B cell (primary cell): Measurements from ENCODE around the gene CAMK1D. TPM values are rescaled to one million over a fixed set of nuclear protein-coding genes. Genes with fewer than 3 reads are reported as not detected.

ENCODE experiments used
- ATAC-seq: fragments of 200-7000 bp; cut with Tn5 transposase; one replicate; pipeline ENCODE4 v1.10.0; 2021; ENCODE audit warnings: low read depth, mild to moderate bottlenecking, moderate number of reproducible peaks, moderate library complexity
- CTCF ChIA-PET: fragments of 350-600 bp; sonication (Branson Sonifier 250); formaldehyde crosslinking; loops from one replicate; lab custom pipeline; 2021; ENCODE audit warnings: antibody characterized with exemption, inconsistent platforms; lab: Charles Lee
- POLR2A ChIA-PET: fragments of 350-600 bp; sonication (Branson Sonifier 250); formaldehyde crosslinking; loops from one replicate; lab custom pipeline; 2021; ENCODE audit warnings: antibody characterized with exemption; lab: Charles Lee
- DNase-seq: peaks from one replicate; pipeline ENCODE4 v3.0.0; 2013
- H2AFZ ChIP-seq: 2 replicates; pipeline ENCODE4 v1.6.1; 2012; ENCODE audit warnings: mild to moderate bottlenecking, low read depth, low read length; ENCODE audit not compliant: insufficient read depth, poor library complexity, severe bottlenecking
- H3K27ac ChIP-seq, 2 donors: 1 replicate in 1 of 2; 2 replicates in 1 of 2; pipeline ENCODE4 v1.5.1; 2012 to 2013; ENCODE audit warnings: low read length in 2 of 2, mild to moderate bottlenecking in 2 of 2, moderate library complexity in 1 of 2
- H3K27me3 ChIP-seq, 4 experiments: fragments of 200-600 bp in 1 of 4; sonication (generic) in 1 of 4; replicated peaks in 1 of 4; 1 replicate in 2 of 4; 2 replicates in 2 of 4; pipeline versions ENCODE4 v1.6.1 to v1.7.0; 2013 to 2016; ENCODE audit warnings: low read length in 3 of 4, mild to moderate bottlenecking in 2 of 4, mixed read lengths in 1 of 4, moderate library complexity in 1 of 4; ENCODE audit not compliant: insufficient read depth in 4 of 4, control insufficient read depth in 3 of 4; ENCODE audit errors: control extremely low read depth in 1 of 4
- H3K36me3 ChIP-seq, 2 experiments: replicated peaks in 1 of 2; 1 replicate in 1 of 2; 2 replicates in 1 of 2; pipeline versions ENCODE4 v1.6.1 to v1.7.1; 2013; ENCODE audit warnings: low read length in 1 of 2; ENCODE audit not compliant: insufficient read depth in 2 of 2, control insufficient read depth in 1 of 2; ENCODE audit errors: control extremely low read depth in 1 of 2, extremely low read depth in 1 of 2
- H3K4me1 ChIP-seq, 2 donors: fragments of 200-600 bp in 1 of 2; sonication (generic) in 1 of 2; 1 replicate in 1 of 2; 2 replicates in 1 of 2; pipeline versions ENCODE4 v1.5.1 to v1.6.1; 2013 to 2017; ENCODE audit warnings: low read length in 2 of 2; ENCODE audit not compliant: control insufficient read depth in 2 of 2, insufficient read depth in 2 of 2
- H3K4me2 ChIP-seq: replicated peaks from 2 replicates; pipeline ENCODE3; 2012; ENCODE audit warnings: mild to moderate bottlenecking, low read depth, low read length; ENCODE audit not compliant: poor library complexity, severe bottlenecking
- H3K4me3 ChIP-seq, 5 experiments: fragments of 200-600 bp in 1 of 5; sonication (generic) in 1 of 5; 1 replicate in 3 of 5; 2 replicates in 2 of 5; pipeline versions ENCODE4 v1.5.1 to v1.7.0; 2011 to 2016; ENCODE audit warnings: low read length in 4 of 5, mild to moderate bottlenecking in 4 of 5, low read depth in 2 of 5, control low read depth in 1 of 5, moderate library complexity in 1 of 5; ENCODE audit not compliant: insufficient read depth in 1 of 5; ENCODE audit errors: control extremely low read depth in 1 of 5, extremely low read depth in 1 of 5
- H3K79me2 ChIP-seq: fragments of 200-600 bp; sonication (generic); one replicate; pipeline ENCODE4 v1.6.0; 2016; ENCODE audit warnings: low read length; ENCODE audit not compliant: control insufficient read depth, insufficient read depth
- H3K9ac ChIP-seq: fragments of 200-600 bp; sonication (generic); 2 replicates; pipeline ENCODE4 v1.6.1; 2017; ENCODE audit warnings: mild to moderate bottlenecking, low read length, moderate library complexity
- H3K9me3 ChIP-seq, 3 donors: one replicate each; pipeline versions ENCODE4 v1.6.1 to v1.7.1; 2013; ENCODE audit warnings: low read length in 2 of 3; ENCODE audit not compliant: control insufficient read depth in 2 of 3, insufficient read depth in 1 of 3; ENCODE audit errors: control extremely low read depth in 1 of 3
- H4K20me1 ChIP-seq: 2 replicates; pipeline ENCODE4 v1.6.0; 2012; ENCODE audit warnings: mild to moderate bottlenecking, low read length; ENCODE audit not compliant: insufficient read depth, control insufficient read depth, poor library complexity, severe bottlenecking
- H3K27ac Mint-ChIP-seq: one replicate; pipeline ENCODE4 v1.8.0; 2021; ENCODE audit warnings: mixed read lengths
- H3K27me3 Mint-ChIP-seq: one replicate; pipeline ENCODE4 v1.8.0; 2021; ENCODE audit warnings: mixed read lengths
- H3K4me1 Mint-ChIP-seq: one replicate; pipeline ENCODE4 v1.8.0; 2021; ENCODE audit warnings: mixed read lengths
- H3K4me3 Mint-ChIP-seq: one replicate; pipeline ENCODE4 v1.8.0; 2021; ENCODE audit warnings: mixed read lengths
- H3K9me3 Mint-ChIP-seq: one replicate; pipeline ENCODE4 v1.8.0; 2022; ENCODE audit warnings: mixed read lengths; ENCODE audit not compliant: insufficient read depth
- CTCF ChIP-seq: fragments of 200-600 bp; IDR thresholded peaks from one replicate; pipeline ENCODE4 v1.8.0; 2022; ENCODE audit warnings: antibody characterized with exemption, mild to moderate bottlenecking
- EZH2 ChIP-seq: IDR thresholded peaks from 2 replicates; pipeline ENCODE4 v1.6.1; 2012; ENCODE audit warnings: borderline replicate concordance, low read depth, mild to moderate bottlenecking, moderate library complexity, low read length; ENCODE audit not compliant: insufficient read depth, poor library complexity, severe bottlenecking
- WGBS: methylation state at CpG from one replicate; pipeline ENCODE4 v1.1.5; 2013; ENCODE audit warnings: missing lambda C conversion rate; ENCODE audit not compliant: insufficient coverage; 5-methylcytosine and 5-hydroxymethylcytosine counted together
- intact Hi-C: fragments of 100-400 bp; cut with micrococcal nuclease; formaldehyde crosslinking; loops from one replicate; pipeline ENCODE4 v1.10.0; 2022
- polyA plus RNA-seq: library from polyadenylated mRNA; depleted of rRNA; stranded (reverse); fragments of >200 nt; gene quantifications from 2 replicates; pipeline ENCODE4 v1.2.3, GENCODE V29; 2012
- total RNA-seq, 2 donors: library from RNA; stranded (reverse); fragments of 120-200 nt in 1 of 2; gene quantifications; 1 replicate in 1 of 2; 2 replicates in 1 of 2; pipeline versions ENCODE4 v1.2.3 to v1.2.4, GENCODE V29; 2013 to 2022

The CAMK1D gene
- total and polyA plus RNA-seq, 2 donors (not counting 1 experiment from before 2014, with no cell fraction given): 34.1 to 69.7 TPM

GRCh38 chr10:12490963-12491362 lies 141.6 kb downstream of the CAMK1D start:
- Mint-ChIP-seq H3K27me3 (no peaks in the 10 kb centered on the region), H3K4me3 (no peak overlapping the region), H3K4me1 (peaks cover 31% of the 10 kb centered on the region), H3K27ac (no peak overlapping the region), H3K9me3 (no peaks in the 10 kb centered on the region)
- DNase-seq: no peak
- Histone ChIP-seq H3K27me3 (no peaks in the 10 kb centered on the region), H3K9ac (no peak overlapping the region), H3K79me2 (peaks cover 99% of the 10 kb centered on the region), H3K4me1 (no peaks in the 10 kb centered on the region), H3K36me3 (peaks cover 0 to 4% of the 10 kb centered on the region in 2 experiments), H2AFZ (no peak overlapping the region), H3K27ac (no peak overlapping the region), H3K9me3 (no peaks in the 10 kb centered on the region), H4K20me1 (peaks cover 86% of the 10 kb centered on the region), H3K4me2 (no peak overlapping the region), H3K4me3 (no peak overlapping the region)
- 91% methylated on average over 1 of the region's 1 CpG for WGBS
- no peak for ATAC-seq
- TF ChIP-seq CTCF (no peak), EZH2 (no peak)
- intact Hi-C loops: no loop called here
- POLR2A ChIA-PET: no interaction called here
- CTCF ChIA-PET: no interaction called here

DNA sequence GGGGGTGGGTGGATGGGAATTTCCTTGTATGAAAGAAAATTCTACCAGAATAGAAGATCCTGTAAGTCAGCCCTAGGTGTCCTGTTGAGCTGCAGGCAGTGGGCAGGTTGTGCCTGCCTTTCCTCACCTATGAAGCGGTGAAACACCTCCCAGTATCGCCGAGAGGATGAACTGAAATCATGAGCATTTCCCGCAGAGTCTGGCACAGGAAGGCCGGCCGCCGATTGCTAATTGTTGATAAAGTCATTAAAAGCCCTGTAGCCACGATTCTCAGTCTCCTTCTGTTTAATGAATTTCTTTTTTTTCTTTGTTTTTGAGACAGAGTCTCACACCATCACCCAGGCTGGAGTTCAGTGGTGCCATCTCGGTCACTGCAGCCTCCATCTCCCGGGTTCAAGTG lies 142.1 kb downstream of the CAMK1D start:
- ChIA-PET POLR2A (no interaction called here), CTCF (no interaction called here)
- ATAC-seq (no peak), DNase-seq (no peak)
- Histone ChIP-seq H3K27me3 (no peaks in the 10 kb centered on the region), H4K20me1 (peaks cover 89% of the 10 kb centered on the region), H3K9ac (no peak overlapping the region), H3K36me3 (peaks cover 0 to 4% of the 10 kb centered on the region in 2 experiments), H3K4me3 (no peak overlapping the region), H3K4me1 (no peaks in the 10 kb centered on the region), H3K4me2 (no peak overlapping the region), H3K27ac (no peak overlapping the region), H3K79me2 (peaks cover 99% of the 10 kb centered on the region), H3K9me3 (no peaks in the 10 kb centered on the region), H2AFZ (no peak overlapping the region)
- Mint-ChIP-seq H3K9me3 (no peaks in the 10 kb centered on the region), H3K4me1 (peaks cover 30% of the 10 kb centered on the region), H3K27me3 (no peaks in the 10 kb centered on the region), H3K4me3 (no peak overlapping the region), H3K27ac (no peak overlapping the region)
- WGBS: 92% methylated on average over 7 of the region's 10 CpGs
- intact Hi-C loops: no loop called here
- TF ChIP-seq EZH2 (no peak), CTCF (no peak)
